RCC 7860 (cell line): ENCODE measurements around the gene CCDC71L.

ENCODE experiments used
- DNase-seq: peaks from one replicate; pipeline ENCODE4 v3.0.0-alpha.2; 2015; ENCODE audit warnings: low spot score
- FAIRE-seq: peaks from 2 replicates; lab custom pipeline; 2012; peaks lifted over from hg19 to GRCh38; lab: Jason Lieb, UNC

CCDC71L gene

DNA sequence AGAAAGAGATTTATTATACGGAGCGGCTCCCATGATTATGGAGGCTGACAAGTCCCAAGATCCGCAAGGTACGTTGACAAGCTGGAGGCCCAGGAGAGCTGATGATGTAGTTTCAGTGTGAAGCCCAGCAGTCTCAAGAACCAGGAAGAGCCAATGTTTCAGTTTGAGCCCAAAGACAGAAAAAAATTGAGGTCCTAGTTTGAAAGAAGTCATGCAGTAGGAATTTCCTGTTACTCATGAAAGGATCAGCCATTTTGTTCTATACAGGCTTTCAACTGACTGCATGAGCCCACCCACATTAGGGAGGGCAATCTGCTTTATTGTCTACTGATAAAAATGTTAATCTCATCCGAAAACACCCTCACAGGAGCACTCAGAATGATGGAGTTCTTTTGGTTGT lies 51.5 kb downstream of the CCDC71L start:
- FAIRE-seq = no peak
- DNase-seq = peak; percentile 65

DNA sequence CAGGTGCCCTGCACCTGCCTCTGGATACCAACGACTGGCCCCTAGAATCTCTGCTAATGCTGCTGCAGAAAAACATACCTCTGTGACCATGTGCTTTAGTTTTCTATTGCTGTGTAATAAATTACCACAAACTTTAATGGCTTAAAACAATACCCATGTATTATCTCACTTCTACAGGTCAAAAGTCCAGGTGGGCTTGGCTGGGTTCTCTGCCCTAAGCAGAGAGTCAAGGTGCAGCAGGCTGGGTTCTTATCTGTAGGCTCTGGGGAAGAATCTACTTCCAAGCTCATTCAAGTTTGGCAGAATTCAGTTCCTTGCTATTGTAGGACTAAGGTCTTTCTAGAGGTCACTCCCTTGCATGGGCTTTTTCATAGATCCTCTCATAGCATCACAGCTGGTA lies 52.3 kb downstream of the CCDC71L start:
- FAIRE-seq (no peak), DNase-seq (no peak)
